ENCODE measurements around the gene TIMP2. TPM values are rescaled to one million over a fixed set of nuclear protein-coding genes. Genes with fewer than 3 reads are reported as not detected.

TIMP2 gene
- total and polyA plus RNA-seq, 8 donors = 22.2 to 128 (median 51.0) TPM

DNA sequence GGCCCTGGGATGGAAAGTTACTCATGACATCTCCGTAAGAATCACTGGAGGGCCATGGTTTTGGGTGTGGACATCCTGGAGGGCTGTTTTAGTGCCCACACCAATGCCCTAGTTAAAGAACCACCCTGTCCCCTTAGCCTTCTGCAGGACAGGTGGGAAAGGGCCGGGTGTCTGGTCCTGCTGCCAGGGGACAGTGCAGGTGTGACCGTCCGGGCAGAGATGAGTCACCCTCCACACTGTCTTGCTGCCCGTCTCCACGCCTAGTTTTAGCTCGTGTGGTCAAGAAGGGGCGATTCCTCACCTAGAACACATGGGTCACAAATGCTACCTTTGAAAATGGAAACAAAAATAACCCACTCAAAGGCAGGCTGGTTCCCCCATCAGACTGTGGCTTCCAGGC, 39.2 kb downstream of the TIMP2 start:
- H3K4me3 ChIP-seq = no peak overlapping the region
- ATAC-seq = no peak
- intact Hi-C loops (cut with DNase I) = no loop called here
- peaks cover 4 to 13% (median 8%) of the 10 kb centered on the region in 3 donors for H3K4me1 ChIP-seq
- no peak for FAIRE-seq
- DNase-seq = no peak
- H3K9me3 ChIP-seq = no peaks in the 10 kb centered on the region
- no peaks in the 10 kb centered on the region for H3K36me3 ChIP-seq
- WGBS, 2 donors = 86 to 90% methylated on average over 8 of the region's 8 CpGs
- TF ChIP-seq, protein P1, sequence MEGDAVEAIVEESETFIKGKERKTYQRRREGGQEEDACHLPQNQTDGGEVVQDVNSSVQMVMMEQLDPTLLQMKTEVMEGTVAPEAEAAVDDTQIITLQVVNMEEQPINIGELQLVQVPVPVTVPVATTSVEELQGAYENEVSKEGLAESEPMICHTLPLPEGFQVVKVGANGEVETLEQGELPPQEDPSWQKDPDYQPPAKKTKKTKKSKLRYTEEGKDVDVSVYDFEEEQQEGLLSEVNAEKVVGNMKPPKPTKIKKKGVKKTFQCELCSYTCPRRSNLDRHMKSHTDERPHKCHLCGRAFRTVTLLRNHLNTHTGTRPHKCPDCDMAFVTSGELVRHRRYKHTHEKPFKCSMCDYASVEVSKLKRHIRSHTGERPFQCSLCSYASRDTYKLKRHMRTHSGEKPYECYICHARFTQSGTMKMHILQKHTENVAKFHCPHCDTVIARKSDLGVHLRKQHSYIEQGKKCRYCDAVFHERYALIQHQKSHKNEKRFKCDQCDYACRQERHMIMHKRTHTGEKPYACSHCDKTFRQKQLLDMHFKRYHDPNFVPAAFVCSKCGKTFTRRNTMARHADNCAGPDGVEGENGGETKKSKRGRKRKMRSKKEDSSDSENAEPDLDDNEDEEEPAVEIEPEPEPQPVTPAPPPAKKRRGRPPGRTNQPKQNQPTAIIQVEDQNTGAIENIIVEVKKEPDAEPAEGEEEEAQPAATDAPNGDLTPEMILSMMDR (IDR thresholded peaks at IDR 0.05) = no peak
- no peaks in the 10 kb centered on the region for H3K27me3 ChIP-seq
- H3K27ac ChIP-seq = no peak overlapping the region

- FAIRE-seq (no peak), ATAC-seq (no peak), DNase-seq (peak in 1 of 6 donors; percentile 58)
- Histone ChIP-seq H3K4me1 (peaks cover 4 to 13% (median 8%) of the 10 kb centered on the region in 3 donors), H3K27me3 (no peaks in the 10 kb centered on the region), H3K9me3 (no peaks in the 10 kb centered on the region), H3K4me3 (no peak overlapping the region), H3K36me3 (no peaks in the 10 kb centered on the region), H3K27ac (peak overlapping the region in 3 of 4 donors; percentile 44 to 79 (median 78))
- intact Hi-C loops (cut with DNase I) = no loop called here
- WGBS, 2 donors = 94 to 95% methylated on average over 24 of the region's 24 CpGs
- TF ChIP-seq, protein P1 (IDR thresholded peaks at IDR 0.05) = no peak
Observed at GRCh38 chr17:78884876-78885667, 40.1 kb downstream of the TIMP2 start.

- H3K36me3 ChIP-seq = no peaks in the 10 kb centered on the region
- ATAC-seq = no peak
- peak overlapping the region; percentile 44 to 79 (median 72) for H3K27ac ChIP-seq
- H3K27me3 ChIP-seq = no peaks in the 10 kb centered on the region
- WGBS, 2 donors = 68 to 77% methylated on average over 20 of the region's 20 CpGs
- FAIRE-seq = no peak
- peaks cover 4 to 11% (median 5%) of the 10 kb centered on the region in 3 donors for H3K4me1 ChIP-seq
- no peaks in the 10 kb centered on the region for H3K9me3 ChIP-seq
- DNase-seq = peak in 1 of 6 donors; percentile 51
- TF ChIP-seq, protein P1 (IDR thresholded peaks at IDR 0.05) = no peak
- intact Hi-C loops (cut with DNase I) = no loop called here
- H3K4me3 ChIP-seq = no peak overlapping the region
Observed at GRCh38 chr17:78884148-78884825, 40.9 kb downstream of the TIMP2 start.

DNA sequence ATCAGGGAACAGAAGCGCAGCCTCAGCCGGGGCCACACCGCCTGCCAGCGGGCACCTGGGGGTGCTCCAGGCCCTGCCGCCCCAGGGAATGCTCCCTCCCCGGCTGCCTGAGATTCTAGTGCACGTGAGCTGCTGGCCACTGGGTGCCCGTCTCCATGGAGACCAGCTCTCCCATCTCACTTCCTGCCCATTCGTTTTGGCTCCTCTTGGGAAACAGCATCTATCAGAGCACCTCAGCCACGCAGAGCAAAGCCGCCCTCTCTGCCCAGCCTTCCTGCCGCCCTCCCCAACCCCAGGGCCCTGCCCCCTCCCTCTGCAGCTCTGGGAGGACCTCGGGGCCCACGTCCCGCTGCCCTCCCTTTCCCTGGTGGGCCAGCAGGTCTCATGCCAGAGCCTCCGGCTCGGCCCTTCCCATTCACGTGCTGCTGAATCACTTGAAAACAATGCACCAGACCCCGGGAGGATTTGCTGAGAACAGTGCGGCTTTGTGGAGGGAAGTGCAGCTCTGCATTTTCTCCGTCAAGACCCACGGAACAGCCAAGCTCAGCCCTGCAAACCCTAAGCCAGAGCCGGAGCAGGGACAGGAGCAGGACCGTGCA, 41.6 kb downstream of the TIMP2 start:
- ATAC-seq = peak; percentile 57 to 69 (median 63)
- WGBS, 2 donors = 40 to 51% methylated on average over 22 to 24 of the region's 24 CpGs
- FAIRE-seq = no peak
- peaks cover 0 to 10% (median 4%) of the 10 kb centered on the region in 3 donors for H3K4me1 ChIP-seq
- H3K4me3 ChIP-seq = no peak overlapping the region
- DNase-seq = peak in 5 of 6 donors; percentile 51 to 64 (median 60)
- no peaks in the 10 kb centered on the region for H3K9me3 ChIP-seq
- no peaks in the 10 kb centered on the region for H3K27me3 ChIP-seq
- no peaks in the 10 kb centered on the region for H3K36me3 ChIP-seq
- TF ChIP-seq, protein P1 (IDR thresholded peaks at IDR 0.05) = no peak
- H3K27ac ChIP-seq = peak overlapping the region; percentile 44 to 79 (median 72)
- intact Hi-C loops (cut with DNase I) = no loop called here
